Measurements from ENCODE around the gene BCL6. TPM values are rescaled to one million over a fixed set of nuclear protein-coding genes. Genes with fewer than 3 reads are reported as not detected.

Gene BCL6
- total and polyA plus RNA-seq, 2 donors (not counting 1 experiment from before 2014, with no cell fraction given), result 21.2 to 48.2 TPM

DNA sequence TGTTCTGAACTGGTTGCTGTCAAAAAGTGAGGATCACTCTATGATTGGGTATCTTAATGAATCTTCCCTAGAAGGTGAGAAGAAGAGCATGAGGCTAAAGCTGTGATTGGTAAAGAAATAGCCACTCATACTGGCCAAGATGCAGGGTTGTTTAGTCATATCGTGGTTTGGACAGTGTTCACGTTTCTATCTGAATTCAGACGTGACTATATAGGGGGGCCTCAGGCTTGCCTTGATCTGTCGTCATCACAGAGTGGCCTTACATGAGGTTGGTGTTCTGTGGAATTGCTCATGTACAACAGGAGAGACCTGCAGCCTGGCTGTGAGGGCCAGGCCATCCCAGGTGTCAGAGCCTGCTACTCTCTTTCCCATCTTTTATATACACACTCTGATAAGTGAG lies 55.3 kb downstream of the BCL6 start:
- POLR2A ChIA-PET, result no interaction called here
- Histone ChIP-seq H2AFZ (ENCODE audit: insufficient read depth, low read depth, low read length, poor library complexity, severe bottlenecking) (no peak overlapping the region), H3K9ac (ENCODE audit: low read length) (no peak overlapping the region), H3K9me3 (ENCODE audit: control extremely low read depth in 1 of 3, control insufficient read depth in 2 of 3, insufficient read depth in 1 of 3, low read length in 2 of 3) (no peaks in the 10 kb centered on the region), H3K36me3 (replicated peaks in 1 of 2; ENCODE audit: control extremely low read depth in 1 of 2, control insufficient read depth in 1 of 2, extremely low read depth in 1 of 2, insufficient read depth in 2 of 2, low read length in 1 of 2) (no peaks in the 10 kb centered on the region), H4K20me1 (ENCODE audit: control insufficient read depth, insufficient read depth, low read length, poor library complexity, severe bottlenecking) (no peaks in the 10 kb centered on the region), H3K4me1 (ENCODE audit: control insufficient read depth in 2 of 2, insufficient read depth in 2 of 2, low read length in 2 of 2) (no peaks in the 10 kb centered on the region), H3K79me2 (ENCODE audit: control insufficient read depth, insufficient read depth, low read length) (no peaks in the 10 kb centered on the region), H3K27me3 (replicated peaks in 1 of 4; ENCODE audit: control extremely low read depth in 1 of 4, control insufficient read depth in 3 of 4, insufficient read depth in 4 of 4, low read length in 3 of 4) (peaks cover 0 to 9% (median 1%) of the 10 kb centered on the region in 4 experiments), H3K4me3 (ENCODE audit: control extremely low read depth in 1 of 5, extremely low read depth in 1 of 5, insufficient read depth in 1 of 5, low read depth in 2 of 5, low read length in 4 of 5) (no peak overlapping the region), H3K27ac (ENCODE audit: low read length in 2 of 2) (no peak overlapping the region), H3K4me2 (replicated peaks; ENCODE audit: low read depth, low read length, poor library complexity, severe bottlenecking) (no peak overlapping the region)
- DNase-seq (no peak), ATAC-seq (ENCODE audit: low read depth) (no peak)
- H3K27ac Mint-ChIP-seq, result no peak overlapping the region
- intact Hi-C loops (cut with micrococcal nuclease), result no loop called here
- H3K4me3 Mint-ChIP-seq, result no peak overlapping the region
- CTCF ChIA-PET, result interaction anchor here (6.4 kb wide), 1 partner anchor 10 kb away, joined by 30 read pairs; no protein-coding TSS in a partner anchor
- TF ChIP-seq, protein P1, sequence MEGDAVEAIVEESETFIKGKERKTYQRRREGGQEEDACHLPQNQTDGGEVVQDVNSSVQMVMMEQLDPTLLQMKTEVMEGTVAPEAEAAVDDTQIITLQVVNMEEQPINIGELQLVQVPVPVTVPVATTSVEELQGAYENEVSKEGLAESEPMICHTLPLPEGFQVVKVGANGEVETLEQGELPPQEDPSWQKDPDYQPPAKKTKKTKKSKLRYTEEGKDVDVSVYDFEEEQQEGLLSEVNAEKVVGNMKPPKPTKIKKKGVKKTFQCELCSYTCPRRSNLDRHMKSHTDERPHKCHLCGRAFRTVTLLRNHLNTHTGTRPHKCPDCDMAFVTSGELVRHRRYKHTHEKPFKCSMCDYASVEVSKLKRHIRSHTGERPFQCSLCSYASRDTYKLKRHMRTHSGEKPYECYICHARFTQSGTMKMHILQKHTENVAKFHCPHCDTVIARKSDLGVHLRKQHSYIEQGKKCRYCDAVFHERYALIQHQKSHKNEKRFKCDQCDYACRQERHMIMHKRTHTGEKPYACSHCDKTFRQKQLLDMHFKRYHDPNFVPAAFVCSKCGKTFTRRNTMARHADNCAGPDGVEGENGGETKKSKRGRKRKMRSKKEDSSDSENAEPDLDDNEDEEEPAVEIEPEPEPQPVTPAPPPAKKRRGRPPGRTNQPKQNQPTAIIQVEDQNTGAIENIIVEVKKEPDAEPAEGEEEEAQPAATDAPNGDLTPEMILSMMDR (IDR thresholded peaks at IDR 0.05), result no peak
- TF ChIP-seq EZH2 (IDR thresholded peaks at IDR 0.05; ENCODE audit: borderline replicate concordance, insufficient read depth, low read depth, low read length, poor library complexity, severe bottlenecking), result no peak
- H3K4me1 Mint-ChIP-seq, result no peaks in the 10 kb centered on the region
- 63% methylated on average over 4 of the region's 4 CpGs for WGBS (ENCODE audit: insufficient coverage)
- peaks cover 39% of the 10 kb centered on the region for H3K27me3 Mint-ChIP-seq
- H3K9me3 Mint-ChIP-seq (ENCODE audit: insufficient read depth), result peaks cover 3% of the 10 kb centered on the region

DNA sequence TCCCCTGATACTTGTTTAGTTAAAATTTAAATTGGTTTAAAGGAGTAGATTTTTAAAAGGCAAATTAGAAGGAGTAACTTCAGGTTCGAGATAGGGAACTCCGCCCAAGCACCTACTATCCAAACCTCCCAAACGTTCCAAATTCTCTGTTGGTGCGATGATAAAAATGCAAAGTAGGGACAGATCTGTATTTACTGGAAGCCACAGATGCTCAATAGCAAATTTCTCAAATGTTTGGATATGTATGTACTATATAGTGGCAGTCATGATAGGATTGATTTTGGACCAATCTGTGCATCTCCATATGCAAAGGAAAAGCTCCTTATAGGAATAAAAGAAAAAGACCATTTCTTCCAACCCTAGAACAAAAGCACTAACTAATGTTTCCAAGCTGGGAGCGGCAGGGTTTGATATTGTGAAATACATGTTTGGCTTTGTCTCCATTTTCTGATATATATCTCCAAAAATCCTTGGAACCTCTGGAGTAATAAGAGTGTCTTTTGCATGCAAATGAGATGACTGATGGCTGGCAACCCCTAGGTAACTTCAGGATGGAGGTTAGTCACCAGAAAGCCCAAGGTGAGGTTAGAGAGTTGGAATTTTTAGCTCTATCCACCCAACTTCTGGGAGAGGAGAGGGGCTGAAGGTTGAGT lies 58.5 kb downstream of the BCL6 start:
- Histone ChIP-seq H3K36me3 (replicated peaks in 1 of 2; ENCODE audit: control extremely low read depth in 1 of 2, control insufficient read depth in 1 of 2, extremely low read depth in 1 of 2, insufficient read depth in 2 of 2, low read length in 1 of 2) (no peaks in the 10 kb centered on the region), H3K4me3 (ENCODE audit: control extremely low read depth in 1 of 5, extremely low read depth in 1 of 5, insufficient read depth in 1 of 5, low read depth in 2 of 5, low read length in 4 of 5) (no peak overlapping the region), H2AFZ (ENCODE audit: insufficient read depth, low read depth, low read length, poor library complexity, severe bottlenecking) (no peak overlapping the region), H3K27ac (ENCODE audit: low read length in 2 of 2) (no peak overlapping the region), H3K27me3 (replicated peaks in 1 of 4; ENCODE audit: control extremely low read depth in 1 of 4, control insufficient read depth in 3 of 4, insufficient read depth in 4 of 4, low read length in 3 of 4) (peaks cover 0 to 3% (median 2%) of the 10 kb centered on the region in 4 experiments), H3K9ac (ENCODE audit: low read length) (no peak overlapping the region), H4K20me1 (ENCODE audit: control insufficient read depth, insufficient read depth, low read length, poor library complexity, severe bottlenecking) (no peaks in the 10 kb centered on the region), H3K79me2 (ENCODE audit: control insufficient read depth, insufficient read depth, low read length) (no peaks in the 10 kb centered on the region), H3K4me1 (ENCODE audit: control insufficient read depth in 2 of 2, insufficient read depth in 2 of 2, low read length in 2 of 2) (no peaks in the 10 kb centered on the region), H3K9me3 (ENCODE audit: control extremely low read depth in 1 of 3, control insufficient read depth in 2 of 3, insufficient read depth in 1 of 3, low read length in 2 of 3) (no peaks in the 10 kb centered on the region), H3K4me2 (replicated peaks; ENCODE audit: low read depth, low read length, poor library complexity, severe bottlenecking) (no peak overlapping the region)
- Mint-ChIP-seq H3K4me3 (no peak overlapping the region), H3K27me3 (peaks cover 30% of the 10 kb centered on the region), H3K9me3 (ENCODE audit: insufficient read depth) (peaks cover 3% of the 10 kb centered on the region), H3K4me1 (no peaks in the 10 kb centered on the region), H3K27ac (no peak overlapping the region)
- no peak for DNase-seq
- ATAC-seq (ENCODE audit: low read depth), result no peak
- no peak for TF ChIP-seq EZH2 (IDR thresholded peaks at IDR 0.05; ENCODE audit: borderline replicate concordance, insufficient read depth, low read depth, low read length, poor library complexity, severe bottlenecking)
- TF ChIP-seq, protein P1 (IDR thresholded peaks at IDR 0.05), result no peak
- intact Hi-C loops (cut with micrococcal nuclease), result no loop called here
- no CpG with 5 or more reads among the region's 5 CpGs for WGBS (ENCODE audit: insufficient coverage)
- ChIA-PET POLR2A (no interaction called here), CTCF (interaction anchor here (2.1 kb wide), 1 partner anchor 368 kb away, joined by 6 read pairs; no protein-coding TSS in a partner anchor)
